Activated B cell treated with CpG ODN at 0.5 μM for 24 hours (primary cell): ENCODE results near the gene ZSCAN26. TPM values are rescaled to one million over a fixed set of nuclear protein-coding genes. Genes with fewer than 3 reads are reported as not detected.

Source experiments
- ATAC-seq: fragments of 200-7000 bp; cut with Tn5 transposase; one replicate; pipeline ENCODE4 v1.10.0; 2021; ENCODE audit warnings: low read depth, mild to moderate bottlenecking, moderate library complexity
- CTCF ChIA-PET: fragments of 350-600 bp; sonication (Branson Sonifier 250); formaldehyde crosslinking; loops from one replicate; lab custom pipeline; 2021; ENCODE audit warnings: antibody characterized with exemption; lab: Charles Lee
- POLR2A ChIA-PET: fragments of 350-600 bp; sonication (Branson Sonifier 250); formaldehyde crosslinking; loops from one replicate; lab custom pipeline; 2021; ENCODE audit warnings: antibody characterized with exemption; lab: Charles Lee
- DNase-seq: peaks from one replicate; pipeline ENCODE4 v3.0.0; 2022
- H3K27ac Mint-ChIP-seq: one replicate; pipeline ENCODE4 v1.8.0; 2020; ENCODE audit warnings: mixed read lengths
- H3K27me3 Mint-ChIP-seq: one replicate; pipeline ENCODE4 v1.8.0; 2021; ENCODE audit warnings: mixed read lengths
- H3K36me3 Mint-ChIP-seq: one replicate; pipeline ENCODE4 v1.8.0; 2021; ENCODE audit warnings: low read depth, mixed read lengths
- H3K4me1 Mint-ChIP-seq: one replicate; pipeline ENCODE4 v1.8.0; 2021; ENCODE audit warnings: mixed read lengths
- H3K4me3 Mint-ChIP-seq: one replicate; pipeline ENCODE4 v1.8.0; 2020; ENCODE audit warnings: mild to moderate bottlenecking, mixed read lengths
- H3K9me3 Mint-ChIP-seq: one replicate; pipeline ENCODE4 v1.8.0; 2020; ENCODE audit warnings: mixed read lengths
- intact Hi-C: fragments of 100-400 bp; cut with micrococcal nuclease; formaldehyde crosslinking; loops from one replicate; pipeline ENCODE4 v1.15.1; 2024
- total RNA-seq: library from RNA; stranded (reverse); gene quantifications from 2 replicates; pipeline ENCODE4 v1.2.3, GENCODE V29; 2022
- TF ChIP-seq, protein P1 (sequence below): fragments of 200-600 bp; IDR thresholded peaks from one replicate; pipeline ENCODE4 v1.8.0; 2022; ENCODE audit warnings: antibody characterized with exemption, mild to moderate bottlenecking

Gene ZSCAN26
- total RNA-seq, 1 donor from 2014 or later: 16.0 TPM

DNA sequence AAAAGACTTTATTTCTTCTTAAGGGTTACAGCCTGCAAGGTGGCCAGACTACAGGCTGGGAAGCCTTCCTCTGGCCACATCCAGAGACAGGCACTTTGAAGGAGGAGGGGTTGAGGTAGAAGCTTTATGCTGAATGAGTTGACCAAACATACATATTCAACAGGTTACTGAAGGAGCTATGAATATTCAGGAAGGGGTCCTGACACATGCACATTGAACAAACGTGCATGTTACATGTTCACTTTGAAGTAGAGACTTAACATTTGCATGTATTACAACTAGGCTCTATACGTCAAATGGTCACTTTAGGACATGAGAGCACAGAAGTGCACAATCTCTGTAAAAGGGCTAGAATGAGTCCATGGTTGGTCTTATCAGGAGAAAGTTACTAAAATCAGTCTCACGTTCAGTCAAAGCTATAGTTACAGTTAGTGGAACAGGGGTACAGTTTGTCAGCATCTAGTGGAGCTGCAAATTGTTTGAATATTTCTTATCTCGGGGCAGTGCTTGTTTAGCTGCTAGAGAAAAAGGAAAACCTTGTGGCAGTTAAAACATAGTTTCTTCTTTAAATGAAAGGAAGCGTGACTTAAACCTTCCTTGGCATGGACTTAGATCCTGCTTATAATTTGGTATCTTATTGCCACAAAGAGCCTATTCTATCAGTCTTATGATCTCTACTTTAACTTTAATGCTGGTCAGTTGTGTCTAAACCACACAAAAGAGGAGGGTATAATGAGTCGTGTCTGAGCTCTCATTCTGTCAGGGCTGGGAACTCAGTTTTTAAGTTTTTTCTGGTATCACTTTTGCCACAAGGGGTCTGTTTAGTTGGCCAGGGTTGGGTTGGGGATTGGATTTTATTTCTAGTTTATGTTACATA lies 46.4 kb upstream of the ZSCAN26 start:
- peaks cover 21% of the 10 kb centered on the region for H3K4me1 Mint-ChIP-seq
- CTCF ChIA-PET: no interaction called here
- TF ChIP-seq, protein P1, sequence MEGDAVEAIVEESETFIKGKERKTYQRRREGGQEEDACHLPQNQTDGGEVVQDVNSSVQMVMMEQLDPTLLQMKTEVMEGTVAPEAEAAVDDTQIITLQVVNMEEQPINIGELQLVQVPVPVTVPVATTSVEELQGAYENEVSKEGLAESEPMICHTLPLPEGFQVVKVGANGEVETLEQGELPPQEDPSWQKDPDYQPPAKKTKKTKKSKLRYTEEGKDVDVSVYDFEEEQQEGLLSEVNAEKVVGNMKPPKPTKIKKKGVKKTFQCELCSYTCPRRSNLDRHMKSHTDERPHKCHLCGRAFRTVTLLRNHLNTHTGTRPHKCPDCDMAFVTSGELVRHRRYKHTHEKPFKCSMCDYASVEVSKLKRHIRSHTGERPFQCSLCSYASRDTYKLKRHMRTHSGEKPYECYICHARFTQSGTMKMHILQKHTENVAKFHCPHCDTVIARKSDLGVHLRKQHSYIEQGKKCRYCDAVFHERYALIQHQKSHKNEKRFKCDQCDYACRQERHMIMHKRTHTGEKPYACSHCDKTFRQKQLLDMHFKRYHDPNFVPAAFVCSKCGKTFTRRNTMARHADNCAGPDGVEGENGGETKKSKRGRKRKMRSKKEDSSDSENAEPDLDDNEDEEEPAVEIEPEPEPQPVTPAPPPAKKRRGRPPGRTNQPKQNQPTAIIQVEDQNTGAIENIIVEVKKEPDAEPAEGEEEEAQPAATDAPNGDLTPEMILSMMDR: no peak
- H3K9me3 Mint-ChIP-seq: no peaks in the 10 kb centered on the region
- ATAC-seq (no peak), DNase-seq (no peak)
- no peak overlapping the region for H3K27ac Mint-ChIP-seq
- no peak overlapping the region for H3K4me3 Mint-ChIP-seq
- intact Hi-C loops: no loop called here
- H3K36me3 Mint-ChIP-seq: peaks cover 5% of the 10 kb centered on the region
- peaks cover 41% of the 10 kb centered on the region for H3K27me3 Mint-ChIP-seq
- POLR2A ChIA-PET: interaction anchor here (0.6 to 1.1 kb wide), 3 partner anchors 79 to 356 kb away, joined by 3 to 13 read pairs (median 4); a partner anchor contains a TSS

DNA sequence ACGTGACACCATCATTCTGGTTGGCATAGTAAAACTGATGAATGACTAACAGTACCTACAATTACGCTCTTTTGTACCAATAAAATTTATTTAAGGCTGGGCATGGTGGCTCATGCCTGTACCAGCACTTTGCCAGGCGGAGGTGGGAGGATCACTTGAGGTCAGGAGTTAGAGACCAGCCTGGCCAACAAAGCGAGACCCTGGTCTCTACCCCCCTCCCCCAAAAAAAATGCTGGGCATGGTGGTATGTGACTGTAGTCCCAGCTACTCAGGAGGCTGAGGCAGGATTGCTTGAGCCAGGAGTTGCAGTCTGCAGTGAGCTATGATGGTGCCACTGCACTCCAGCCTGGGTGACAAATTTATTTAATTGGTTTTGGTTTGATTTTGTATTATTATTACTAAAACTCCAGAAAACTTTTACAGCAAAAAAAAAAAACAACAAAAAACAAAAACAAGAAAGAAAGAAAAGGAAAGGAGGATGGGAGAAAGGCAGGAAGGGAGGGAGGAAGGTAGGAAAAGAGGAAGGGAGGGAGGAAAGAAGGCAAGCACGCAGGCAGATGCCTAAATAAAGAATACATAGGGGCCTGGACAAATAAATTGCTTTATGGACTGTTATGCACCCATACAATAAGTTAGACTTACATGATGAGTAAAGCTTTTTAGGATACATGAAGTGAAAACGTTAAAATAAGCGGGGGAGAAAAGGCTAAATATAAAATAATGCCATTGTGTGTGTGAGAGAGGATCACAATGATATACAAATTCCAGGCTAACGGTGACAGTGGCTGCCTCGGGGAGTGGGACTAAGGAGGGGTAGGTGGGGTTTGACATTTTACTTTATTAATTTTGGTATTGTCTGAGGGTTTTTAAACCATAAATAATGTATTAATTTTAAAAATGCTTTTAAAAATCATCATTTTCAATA lies 42.5 kb upstream of the ZSCAN26 start:
- TF ChIP-seq, protein P1: no peak
- DNase-seq (no peak), ATAC-seq (no peak)
- peak overlapping the region; percentile 88 for H3K4me3 Mint-ChIP-seq
- peaks cover 30% of the 10 kb centered on the region for H3K36me3 Mint-ChIP-seq
- H3K27me3 Mint-ChIP-seq: peaks cover 25% of the 10 kb centered on the region
- no peaks in the 10 kb centered on the region for H3K9me3 Mint-ChIP-seq
- peak overlapping the region; percentile 68 for H3K27ac Mint-ChIP-seq
- peaks cover 21% of the 10 kb centered on the region for H3K4me1 Mint-ChIP-seq
- ChIA-PET CTCF (no interaction called here), POLR2A (interaction anchor here (1.0 to 2.0 kb wide), 3 partner anchors 28 to 120 kb away, joined by 3 to 5 read pairs (median 5); partner anchors contain the start of gene ZKSCAN4)
- intact Hi-C loops: loop anchor here (1.0 to 2.0 kb wide), 5 partner anchors 28 to 174 kb away; partner anchors contain the start of genes PGBD1, ZKSCAN4 and ZSCAN12

DNA sequence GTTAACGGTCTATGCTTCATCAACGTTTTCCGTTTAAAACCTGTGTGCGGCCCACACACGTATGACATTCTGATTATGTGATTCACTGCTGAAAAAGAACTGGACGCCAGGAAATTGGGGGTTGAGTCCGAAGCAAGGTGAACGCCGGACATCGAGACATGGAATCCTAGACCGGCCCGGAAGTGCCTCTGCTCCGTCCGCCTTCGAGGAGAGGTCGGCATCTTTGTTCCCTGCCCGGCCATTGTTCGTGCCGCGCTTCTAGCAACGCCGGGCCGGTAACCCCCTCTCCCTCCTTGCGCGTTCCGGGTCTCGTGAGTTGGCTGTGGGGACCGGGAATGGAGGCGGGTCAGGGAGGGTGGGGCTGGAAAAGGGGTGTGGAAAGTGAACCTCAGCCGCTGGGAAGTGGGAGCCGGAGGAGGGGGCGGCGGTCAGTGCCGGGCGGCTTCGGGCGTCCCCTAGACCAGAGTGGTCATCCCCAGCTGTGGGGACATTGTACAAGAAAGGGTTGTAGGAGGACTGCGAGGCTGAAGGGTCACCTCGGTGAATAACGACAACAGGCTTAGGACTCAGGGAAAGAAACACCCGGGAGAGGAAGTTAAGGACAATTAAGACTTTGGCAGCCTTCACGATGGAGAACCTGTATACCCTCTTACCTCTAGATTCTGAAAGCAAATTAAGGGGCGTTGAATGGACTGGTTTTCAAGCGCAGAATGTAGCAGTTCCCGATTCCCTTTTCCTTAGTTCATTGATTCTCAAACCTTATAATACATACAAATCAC lies 41.7 kb upstream of the ZSCAN26 start, which contains the start of gene ZSCAN9:
TSS of gene ZSCAN9 (plus strand) at position 220 of the 779 bp plus-strand sequence. CDS start 1,810 bp downstream, outside the sequence.
- DNase-seq (peak; percentile 52), ATAC-seq (peak; percentile 89)
- TF ChIP-seq, protein P1: no peak
- H3K4me1 Mint-ChIP-seq: peaks cover 21% of the 10 kb centered on the region
- no peaks in the 10 kb centered on the region for H3K9me3 Mint-ChIP-seq
- H3K4me3 Mint-ChIP-seq: peak within 1 kb of the TSS; percentile 88
- H3K36me3 Mint-ChIP-seq: peaks cover 36% of the 10 kb centered on the region
- intact Hi-C loops: loop anchor here (1.0 to 2.0 kb wide), 5 partner anchors 27 to 174 kb away; partner anchors contain the start of genes PGBD1, ZKSCAN4 and ZSCAN12
- peak within 1 kb of the TSS; percentile 68 for H3K27ac Mint-ChIP-seq
- H3K27me3 Mint-ChIP-seq: peaks cover 21% of the 10 kb centered on the region
- CTCF ChIA-PET: no interaction called here
- POLR2A ChIA-PET: interaction anchor here (1.0 to 2.2 kb wide), 4 partner anchors 27 to 121 kb away, joined by 3 to 11 read pairs (median 5); partner anchors contain the start of genes ZKSCAN4 and ZKSCAN8

DNA sequence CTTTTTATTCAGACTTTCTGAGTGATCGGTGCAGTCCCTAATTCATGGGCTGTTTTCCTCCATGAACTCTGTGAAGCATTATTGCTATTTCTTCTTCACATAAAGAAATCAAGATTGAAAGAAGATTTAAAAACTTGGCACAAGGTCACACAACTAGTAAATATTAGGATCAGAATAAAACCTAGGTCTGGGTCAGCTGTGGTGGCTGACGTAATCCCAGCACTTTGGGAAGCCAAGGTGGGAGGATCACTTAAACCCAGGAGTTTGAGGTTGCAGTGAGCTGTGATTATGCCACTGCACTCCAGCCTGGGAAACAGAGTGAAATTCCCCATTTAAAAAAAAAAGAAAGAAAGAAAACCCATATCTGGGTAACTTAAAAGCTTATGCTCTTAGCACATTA lies 40.5 kb upstream of the ZSCAN26 start:
- peaks cover 15% of the 10 kb centered on the region for H3K27me3 Mint-ChIP-seq
- intact Hi-C loops: no loop called here
- POLR2A ChIA-PET: interaction anchor here (2.2 kb wide), 1 partner anchor 86 kb away, joined by 11 read pairs; the partner anchor contains the start of gene ZKSCAN8
- DNase-seq (no peak), ATAC-seq (no peak)
- TF ChIP-seq, protein P1: no peak
- H3K36me3 Mint-ChIP-seq: peaks cover 46% of the 10 kb centered on the region
- H3K4me3 Mint-ChIP-seq: no peak overlapping the region
- H3K4me1 Mint-ChIP-seq: peaks cover 21% of the 10 kb centered on the region
- no peak overlapping the region for H3K27ac Mint-ChIP-seq
- CTCF ChIA-PET: interaction anchor here (1.1 kb wide), 1 partner anchor 130 kb away, joined by 3 read pairs; no protein-coding TSS in a partner anchor
- no peaks in the 10 kb centered on the region for H3K9me3 Mint-ChIP-seq
